Measurements from ENCODE around the gene ERGIC1. TPM values are rescaled to one million over a fixed set of nuclear protein-coding genes. Genes with fewer than 3 reads are reported as not detected.

Gene ERGIC1
- total RNA-seq, 4 donors from 2014 or later = 50.9 to 83.0 (median 65.5) TPM

- H3K9me3 ChIP-seq = no peaks in the 10 kb centered on the region
- no peak for DNase-seq
- H3K4me3 ChIP-seq = no peak overlapping the region
- WGBS, 2 donors = 66 to 87% methylated on average over 13 to 15 of the region's 18 CpGs
- peaks cover 47 to 100% (median 71%) of the 10 kb centered on the region in 3 donors for H3K4me1 ChIP-seq
- H3K27ac ChIP-seq = peak overlapping the region; percentile 85 to 94 (median 92)
- no peaks in the 10 kb centered on the region for H3K27me3 ChIP-seq
- intact Hi-C loops (cut with DNase I) = no loop called here
- H3K36me3 ChIP-seq = no peaks in the 10 kb centered on the region
- TF ChIP-seq POLR2A (IDR thresholded peaks at IDR 0.05) = no peak
- TF ChIP-seq, protein P1, sequence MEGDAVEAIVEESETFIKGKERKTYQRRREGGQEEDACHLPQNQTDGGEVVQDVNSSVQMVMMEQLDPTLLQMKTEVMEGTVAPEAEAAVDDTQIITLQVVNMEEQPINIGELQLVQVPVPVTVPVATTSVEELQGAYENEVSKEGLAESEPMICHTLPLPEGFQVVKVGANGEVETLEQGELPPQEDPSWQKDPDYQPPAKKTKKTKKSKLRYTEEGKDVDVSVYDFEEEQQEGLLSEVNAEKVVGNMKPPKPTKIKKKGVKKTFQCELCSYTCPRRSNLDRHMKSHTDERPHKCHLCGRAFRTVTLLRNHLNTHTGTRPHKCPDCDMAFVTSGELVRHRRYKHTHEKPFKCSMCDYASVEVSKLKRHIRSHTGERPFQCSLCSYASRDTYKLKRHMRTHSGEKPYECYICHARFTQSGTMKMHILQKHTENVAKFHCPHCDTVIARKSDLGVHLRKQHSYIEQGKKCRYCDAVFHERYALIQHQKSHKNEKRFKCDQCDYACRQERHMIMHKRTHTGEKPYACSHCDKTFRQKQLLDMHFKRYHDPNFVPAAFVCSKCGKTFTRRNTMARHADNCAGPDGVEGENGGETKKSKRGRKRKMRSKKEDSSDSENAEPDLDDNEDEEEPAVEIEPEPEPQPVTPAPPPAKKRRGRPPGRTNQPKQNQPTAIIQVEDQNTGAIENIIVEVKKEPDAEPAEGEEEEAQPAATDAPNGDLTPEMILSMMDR (IDR thresholded peaks at IDR 0.05) = no peak
Observed at GRCh38 chr5:172852490-172853354, 18.7 kb downstream of the ERGIC1 start.

DNA sequence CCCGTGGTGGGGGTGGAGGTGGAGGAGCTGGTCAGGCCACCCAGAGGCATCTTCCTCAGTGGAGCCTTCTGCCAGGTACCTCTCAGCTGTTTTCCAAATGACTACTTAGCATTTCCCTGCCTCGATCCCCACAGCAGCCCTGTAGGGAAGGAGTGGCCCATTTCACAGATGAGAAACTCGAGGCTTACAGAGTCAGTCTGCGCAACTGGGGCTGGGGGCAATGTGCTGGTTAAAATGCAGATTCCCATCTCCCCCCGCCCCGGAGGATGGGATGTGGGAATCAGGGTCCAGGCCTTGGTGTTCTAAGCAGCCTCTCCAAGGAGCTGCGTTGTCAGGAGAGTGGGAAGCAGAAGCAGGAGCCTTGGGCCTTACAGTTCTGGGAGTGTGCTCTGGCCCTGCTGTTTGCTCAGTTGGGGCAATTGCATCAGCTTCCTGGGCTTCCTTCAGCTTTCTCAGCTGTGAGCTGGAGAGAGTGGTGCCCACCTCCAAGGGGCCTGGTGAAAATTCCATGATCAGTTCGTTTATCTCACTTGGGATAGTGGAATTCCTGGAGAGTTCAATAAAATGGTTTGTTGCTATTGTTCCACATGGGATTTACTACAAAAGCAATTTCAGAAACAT lies 19.4 kb downstream of the ERGIC1 start:
- Histone ChIP-seq H3K36me3 (no peaks in the 10 kb centered on the region), H3K9me3 (no peaks in the 10 kb centered on the region), H3K27ac (peak overlapping the region; percentile 85 to 94 (median 92)), H3K4me1 (peaks cover 53 to 100% (median 75%) of the 10 kb centered on the region in 3 donors), H3K27me3 (no peaks in the 10 kb centered on the region), H3K4me3 (no peak overlapping the region)
- WGBS, 2 donors = 38 to 100% methylated on average over 1 to 2 of the region's 8 CpGs
- intact Hi-C loops (cut with DNase I) = no loop called here
- no peak for DNase-seq
- TF ChIP-seq, protein P1 (IDR thresholded peaks at IDR 0.05) = no peak
- no peak for TF ChIP-seq POLR2A (IDR thresholded peaks at IDR 0.05)

DNA sequence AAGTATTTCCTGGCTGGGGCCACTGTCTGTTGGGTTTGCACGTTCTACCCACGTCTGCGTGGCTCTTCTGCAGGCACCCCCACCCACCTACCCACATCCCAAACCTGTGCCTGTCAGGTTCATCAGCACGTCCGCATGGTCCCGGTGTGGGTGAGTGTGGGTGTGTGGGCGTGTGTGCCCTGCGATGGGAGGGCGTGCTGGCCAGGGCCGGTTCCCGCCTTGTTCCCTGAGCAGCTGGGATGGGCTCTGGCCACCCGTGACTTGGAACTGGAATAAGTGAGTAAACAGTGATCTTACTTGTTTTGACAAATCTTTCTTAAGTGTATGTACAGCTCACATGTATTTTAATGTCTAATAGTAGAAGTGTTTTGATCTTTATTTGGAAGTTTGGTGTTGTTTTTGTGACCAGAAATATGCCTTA lies 20.4 kb downstream of the ERGIC1 start:
- Histone ChIP-seq H3K27ac (peak overlapping the region; percentile 85 to 94 (median 92)), H3K36me3 (no peaks in the 10 kb centered on the region), H3K27me3 (no peaks in the 10 kb centered on the region), H3K4me3 (no peak overlapping the region), H3K4me1 (peaks cover 53 to 100% (median 78%) of the 10 kb centered on the region in 3 donors), H3K9me3 (no peaks in the 10 kb centered on the region)
- intact Hi-C loops (cut with DNase I) = no loop called here
- 6 to 42% methylated on average over 10 to 12 of the region's 12 CpGs for WGBS, 2 donors
- DNase-seq = no peak
- TF ChIP-seq, protein P1 (IDR thresholded peaks at IDR 0.05) = peak in 1 of 6 experiments; percentile 4
- no peak for TF ChIP-seq POLR2A (IDR thresholded peaks at IDR 0.05)

GRCh38 chr5:172854971-172855370 lies 20.9 kb downstream of the ERGIC1 start:
- Histone ChIP-seq H3K4me1 (peaks cover 54 to 100% (median 79%) of the 10 kb centered on the region in 3 donors), H3K4me3 (no peak overlapping the region), H3K36me3 (no peaks in the 10 kb centered on the region), H3K9me3 (no peaks in the 10 kb centered on the region), H3K27ac (peak overlapping the region; percentile 85 to 94 (median 92)), H3K27me3 (no peaks in the 10 kb centered on the region)
- 67 to 100% methylated on average over 2 to 4 of the region's 5 CpGs for WGBS, 2 donors
- TF ChIP-seq POLR2A (IDR thresholded peaks at IDR 0.05) = no peak
- TF ChIP-seq, protein P1 (IDR thresholded peaks at IDR 0.05) = no peak
- intact Hi-C loops (cut with DNase I) = no loop called here
- no peak for DNase-seq

All from esophagus squamous epithelium (tissue), 5 donors.